ENCODE measurements around the gene MYRIP. TPM values are rescaled to one million over a fixed set of nuclear protein-coding genes. Genes with fewer than 3 reads are reported as not detected.
A peak's percentile ranks its signal among the peaks of the same experiment; 100 is the strongest.
"Not testable (repeated sequence)": the region's sequence is repeated elsewhere in the genome, so short reads cannot be mapped to it uniquely, and the experiment has no call there.

The MYRIP gene
- total RNA-seq, 4 donors from 2014 or later: 1.6 to 7.1 (median 3.6) TPM

DNA sequence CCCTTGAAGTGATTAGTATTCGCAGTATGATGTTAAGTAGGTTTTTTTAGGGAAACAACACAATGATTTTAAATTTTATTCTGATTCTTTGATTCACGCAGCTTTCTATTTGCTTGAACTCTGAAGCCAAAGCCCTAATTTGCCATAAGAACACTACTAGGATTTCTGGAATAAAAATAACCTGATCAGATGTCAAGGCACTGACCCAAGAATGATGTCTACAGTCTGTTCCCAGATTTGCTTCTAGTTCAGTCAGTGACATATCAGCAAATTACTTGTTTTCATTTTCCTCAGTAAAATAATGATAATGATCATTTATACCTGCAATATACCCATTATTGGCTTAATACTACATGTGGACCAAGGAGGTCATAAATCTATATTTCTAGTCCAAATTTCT lies 320.6 kb downstream of the MYRIP start:
- 80 to 89% methylated on average over 2 of the region's 2 CpGs for WGBS, 2 donors
- intact Hi-C loops (cut with DNase I): no loop called here
- Histone ChIP-seq H3K27me3 (no peaks in the 10 kb centered on the region), H3K4me3 (replicated peaks in 1 of 3) (no peak overlapping the region), H3K27ac (peak overlapping the region in 1 of 3 donors; percentile 26), H3K36me3 (no peaks in the 10 kb centered on the region), H3K4me1 (peaks cover 12 to 13% of the 10 kb centered on the region in 2 donors), H3K9me3 (no peaks in the 10 kb centered on the region)
- TF ChIP-seq, protein P1, sequence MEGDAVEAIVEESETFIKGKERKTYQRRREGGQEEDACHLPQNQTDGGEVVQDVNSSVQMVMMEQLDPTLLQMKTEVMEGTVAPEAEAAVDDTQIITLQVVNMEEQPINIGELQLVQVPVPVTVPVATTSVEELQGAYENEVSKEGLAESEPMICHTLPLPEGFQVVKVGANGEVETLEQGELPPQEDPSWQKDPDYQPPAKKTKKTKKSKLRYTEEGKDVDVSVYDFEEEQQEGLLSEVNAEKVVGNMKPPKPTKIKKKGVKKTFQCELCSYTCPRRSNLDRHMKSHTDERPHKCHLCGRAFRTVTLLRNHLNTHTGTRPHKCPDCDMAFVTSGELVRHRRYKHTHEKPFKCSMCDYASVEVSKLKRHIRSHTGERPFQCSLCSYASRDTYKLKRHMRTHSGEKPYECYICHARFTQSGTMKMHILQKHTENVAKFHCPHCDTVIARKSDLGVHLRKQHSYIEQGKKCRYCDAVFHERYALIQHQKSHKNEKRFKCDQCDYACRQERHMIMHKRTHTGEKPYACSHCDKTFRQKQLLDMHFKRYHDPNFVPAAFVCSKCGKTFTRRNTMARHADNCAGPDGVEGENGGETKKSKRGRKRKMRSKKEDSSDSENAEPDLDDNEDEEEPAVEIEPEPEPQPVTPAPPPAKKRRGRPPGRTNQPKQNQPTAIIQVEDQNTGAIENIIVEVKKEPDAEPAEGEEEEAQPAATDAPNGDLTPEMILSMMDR (IDR thresholded peaks at IDR 0.05): no peak
- no peak for TF ChIP-seq POLR2A (IDR thresholded peaks at IDR 0.05)
- no peak for DNase-seq

DNA sequence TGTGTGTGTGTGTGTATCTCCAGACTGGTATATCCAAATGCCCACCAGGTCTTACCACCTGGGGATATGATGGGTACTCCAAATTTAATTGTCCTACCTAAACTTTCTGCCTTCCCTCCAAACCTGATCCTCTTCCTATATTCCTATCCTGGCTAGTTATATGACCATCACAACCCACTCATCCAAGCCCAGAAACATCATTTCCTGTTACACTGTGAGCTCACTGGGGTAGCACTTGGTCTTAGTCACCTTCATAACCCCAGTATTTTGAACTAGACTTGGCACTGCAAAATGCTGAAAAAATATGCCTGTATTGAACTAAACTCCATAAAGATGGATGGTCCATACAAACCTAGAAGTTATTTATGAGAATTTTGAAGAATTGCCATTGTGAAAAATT lies 321.3 kb downstream of the MYRIP start:
- Histone ChIP-seq H3K9me3 (no peaks in the 10 kb centered on the region), H3K4me1 (peaks cover 12 to 13% of the 10 kb centered on the region in 2 donors), H3K27ac (no peak overlapping the region), H3K4me3 (replicated peaks in 1 of 3) (no peak overlapping the region), H3K36me3 (no peaks in the 10 kb centered on the region), H3K27me3 (no peaks in the 10 kb centered on the region)
- DNase-seq: no peak
- TF ChIP-seq, protein P1 (IDR thresholded peaks at IDR 0.05): no peak
- TF ChIP-seq POLR2A (IDR thresholded peaks at IDR 0.05): no peak
- intact Hi-C loops (cut with DNase I): no loop called here

DNA sequence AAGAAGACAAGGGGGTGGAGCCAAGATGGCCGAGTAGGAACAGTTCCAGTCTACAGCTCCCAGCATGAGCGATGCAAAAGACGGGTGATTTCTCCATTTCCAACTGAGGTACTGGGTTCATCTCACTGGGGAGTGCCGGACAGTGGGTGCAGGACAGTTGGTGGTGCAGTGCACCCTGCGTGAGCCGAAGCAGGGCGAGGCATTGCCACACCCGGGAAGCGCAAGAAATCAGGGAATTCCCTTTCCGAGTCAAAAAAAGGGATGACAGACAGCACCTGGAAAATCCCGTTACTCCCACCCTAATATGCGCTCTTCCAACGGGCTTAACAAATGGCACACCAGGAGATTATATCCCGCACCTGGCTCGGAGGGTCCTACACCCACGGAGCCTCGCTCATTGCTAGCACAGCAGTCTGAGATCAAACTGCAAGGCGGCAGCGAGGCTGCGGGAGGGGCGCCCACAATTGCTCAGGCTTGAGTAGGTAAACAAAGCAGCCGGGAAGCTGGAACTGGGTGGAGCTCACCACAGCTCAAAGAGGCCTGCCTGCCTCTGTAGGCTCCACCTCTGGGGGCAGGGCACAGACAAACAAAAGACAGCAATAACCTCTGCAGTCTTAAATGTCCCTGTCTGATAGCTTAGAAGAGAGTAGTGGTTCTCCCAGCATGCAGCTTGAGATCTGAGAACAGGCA lies 324.6 kb downstream of the MYRIP start:
- 92 to 94% methylated on average over 22 of the region's 22 CpGs for WGBS, 2 donors
- H3K27me3 ChIP-seq; H3K36me3 ChIP-seq; H3K9me3 ChIP-seq; DNase-seq; H3K4me3 ChIP-seq (replicated peaks in 1 of 3); intact Hi-C loops (cut with DNase I); H3K27ac ChIP-seq: not testable (repeated sequence)
- H3K4me1 ChIP-seq: peaks cover 8 to 11% of the 10 kb centered on the region in 2 donors

DNA sequence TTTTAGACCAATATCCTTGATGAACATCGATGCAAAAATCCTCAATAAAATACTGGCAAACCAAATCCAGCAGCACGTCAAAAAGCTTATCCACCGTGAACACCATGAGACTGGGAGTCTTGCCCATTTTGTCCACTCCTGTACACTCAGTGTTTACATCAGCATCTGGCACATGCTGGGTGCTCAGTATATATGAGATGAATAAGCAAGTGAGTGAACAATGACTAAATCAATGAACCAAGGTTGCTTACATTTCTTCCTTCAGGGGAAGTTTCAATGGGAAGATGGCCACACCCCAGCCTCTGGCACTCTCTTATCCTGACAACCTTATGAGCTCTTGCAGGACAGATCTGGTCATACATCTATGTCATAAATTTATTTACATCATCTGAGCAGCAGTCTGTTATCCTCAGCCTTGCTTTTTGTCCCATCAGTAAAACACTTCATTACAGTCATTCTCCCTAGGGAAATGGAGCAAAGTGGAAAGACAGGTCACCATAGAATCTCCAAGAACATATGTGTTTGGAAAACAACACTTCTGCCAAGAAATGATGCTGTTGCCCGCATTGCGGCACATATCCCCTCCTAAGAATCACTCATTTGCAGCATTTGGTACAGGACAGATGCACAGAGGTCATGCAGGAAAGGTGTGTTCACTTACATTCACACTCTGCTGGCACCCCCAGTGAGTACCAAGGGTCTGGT lies 328.3 kb downstream of the MYRIP start:
- no peak for TF ChIP-seq POLR2A (IDR thresholded peaks at IDR 0.05)
- TF ChIP-seq, protein P1 (IDR thresholded peaks at IDR 0.05): no peak
- Histone ChIP-seq H3K9me3 (no peaks in the 10 kb centered on the region), H3K36me3 (no peaks in the 10 kb centered on the region), H3K4me1 (no peaks in the 10 kb centered on the region), H3K4me3 (replicated peaks in 1 of 3) (no peak overlapping the region), H3K27ac (no peak overlapping the region), H3K27me3 (no peaks in the 10 kb centered on the region)
- whole genome bisulfite sequencing, 2 donors: 80 to 81% methylated on average over 5 of the region's 5 CpGs
- DNase-seq: no peak
- intact Hi-C loops (cut with DNase I): no loop called here

DNA sequence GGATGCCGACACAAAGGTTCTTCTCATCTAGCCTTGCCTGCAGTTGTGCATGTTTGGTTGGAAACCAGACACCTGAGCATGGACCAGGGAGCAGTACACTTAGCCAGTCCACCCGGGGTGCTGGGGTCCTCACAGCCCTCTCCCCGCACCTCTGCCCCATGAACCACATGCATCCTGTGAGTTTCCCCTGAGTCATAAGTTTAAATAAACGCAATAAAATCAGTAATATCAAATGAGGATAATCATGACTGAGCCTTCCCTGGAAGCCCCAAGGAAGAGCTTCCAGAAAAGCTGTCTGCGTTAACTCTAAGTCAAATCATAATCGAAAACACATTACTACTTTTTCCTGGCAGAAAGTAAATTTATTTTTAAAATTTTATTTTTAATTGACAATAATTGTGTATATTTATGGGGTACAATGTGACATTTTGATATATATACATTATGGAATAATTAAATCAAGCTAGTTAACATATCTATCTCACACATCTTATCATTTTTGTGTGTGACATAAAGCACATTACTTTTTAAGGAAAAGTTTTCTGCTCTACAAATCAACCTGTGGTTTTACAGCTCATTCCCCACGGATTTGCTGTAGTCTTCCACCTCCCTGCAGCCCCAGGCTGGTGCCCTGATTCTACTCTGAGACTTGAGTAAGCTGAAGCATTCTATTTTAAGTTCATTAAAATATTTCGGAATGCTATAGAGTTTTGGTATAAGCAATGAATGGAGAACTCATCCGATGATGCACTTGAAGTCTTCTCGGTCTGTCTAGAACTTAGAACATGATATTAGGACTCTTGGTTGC lies 334.1 kb downstream of the MYRIP start:
- TF ChIP-seq, protein P1 (IDR thresholded peaks at IDR 0.05): no peak
- TF ChIP-seq POLR2A (IDR thresholded peaks at IDR 0.05): no peak
- no peaks in the 10 kb centered on the region for H3K27me3 ChIP-seq
- DNase-seq: no peak
- no peak overlapping the region for H3K4me3 ChIP-seq (replicated peaks in 1 of 3)
- H3K9me3 ChIP-seq: no peaks in the 10 kb centered on the region
- no peaks in the 10 kb centered on the region for H3K36me3 ChIP-seq
- no peaks in the 10 kb centered on the region for H3K4me1 ChIP-seq
- 88 to 92% methylated on average over 10 of the region's 10 CpGs for WGBS, 2 donors
- intact Hi-C loops (cut with DNase I): no loop called here
- H3K27ac ChIP-seq: no peak overlapping the region

All from thyroid gland (tissue), 4 donors.